Measurements from ENCODE around the gene NEDD4L. TPM values are rescaled to one million over a fixed set of nuclear protein-coding genes. Genes with fewer than 3 reads are reported as not detected.

The NEDD4L gene
- total RNA-seq, 2 experiments from 2014 or later: 3.7 to 4.2 TPM

DNA sequence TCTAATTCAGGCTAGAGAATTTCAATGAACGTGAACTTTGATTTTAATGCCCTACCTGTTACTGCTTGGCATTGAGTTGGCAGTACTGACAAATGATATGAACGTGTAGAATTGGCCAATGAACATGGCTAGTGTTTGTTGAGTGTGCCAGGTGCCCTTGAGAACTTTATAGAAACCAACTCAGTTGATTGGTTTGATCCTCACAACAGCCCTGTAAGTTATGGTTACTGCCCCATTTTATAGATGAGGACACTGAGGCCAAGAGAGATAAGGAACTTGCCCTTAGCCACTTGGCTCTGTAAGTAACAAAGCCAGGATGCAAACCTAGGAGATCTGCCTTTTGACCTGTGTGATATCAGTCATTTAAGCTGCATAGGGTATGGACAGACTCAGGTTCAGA lies 275.7 kb downstream of the NEDD4L start:
- CTCF ChIA-PET: no interaction called here
- POLR2A ChIA-PET: no interaction called here

DNA sequence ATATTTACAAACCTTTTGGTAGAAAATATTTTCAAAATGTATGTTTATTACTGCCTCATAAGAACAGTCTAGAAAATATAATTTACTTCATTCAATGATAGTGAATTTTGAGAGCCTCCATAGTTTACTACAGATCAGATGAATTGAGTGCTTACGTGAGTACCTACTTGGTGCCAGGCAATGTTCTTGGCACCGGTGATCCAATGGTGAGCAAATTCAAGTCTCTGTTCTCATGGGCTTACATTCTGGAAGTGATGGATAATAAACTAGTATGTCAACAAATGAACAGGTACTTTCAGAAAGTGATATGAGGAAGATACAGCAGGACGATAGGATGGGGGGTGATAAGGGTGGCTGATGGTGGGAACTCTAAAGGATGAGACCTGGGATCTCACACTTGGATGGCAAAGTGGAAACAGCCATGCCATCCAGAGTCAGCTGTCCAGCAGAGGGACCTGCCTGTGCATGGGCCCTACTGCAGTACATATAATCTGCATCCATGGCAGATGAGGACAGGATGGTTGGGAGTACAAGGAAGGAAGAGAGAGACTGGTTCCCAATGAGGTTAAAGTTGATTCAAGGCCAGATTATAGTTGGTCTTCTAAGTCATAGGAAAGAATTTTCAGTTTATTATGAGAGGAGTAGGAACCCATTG lies 277.0 kb downstream of the NEDD4L start:
- CTCF ChIA-PET: interaction anchor here (1.2 kb wide), 1 partner anchor 14 kb away, joined by 3 read pairs; no protein-coding TSS in a partner anchor
- POLR2A ChIA-PET: no interaction called here

DNA sequence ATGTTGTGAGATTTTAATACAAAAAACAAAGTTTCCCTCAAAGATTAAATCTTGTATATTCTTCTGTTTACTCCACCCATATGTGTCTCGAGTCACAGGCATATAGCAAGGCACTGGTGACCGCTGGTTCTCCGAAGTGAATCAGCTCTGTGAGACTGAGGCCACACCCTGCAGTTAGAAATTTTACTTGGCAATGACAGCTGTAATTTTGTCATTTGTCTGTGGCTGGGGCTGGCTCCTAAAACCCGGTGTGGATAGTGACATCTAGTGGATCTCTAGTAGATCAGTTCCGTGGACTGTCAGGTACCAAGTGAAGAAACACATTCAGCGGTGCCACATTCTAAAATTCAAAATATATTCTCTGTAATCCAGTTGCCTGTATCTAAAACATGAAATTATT lies 278.0 kb downstream of the NEDD4L start:
- ChIA-PET POLR2A (no interaction called here), CTCF (interaction anchor here (1.2 kb wide), 1 partner anchor 14 kb away, joined by 3 read pairs; no protein-coding TSS in a partner anchor)

DNA sequence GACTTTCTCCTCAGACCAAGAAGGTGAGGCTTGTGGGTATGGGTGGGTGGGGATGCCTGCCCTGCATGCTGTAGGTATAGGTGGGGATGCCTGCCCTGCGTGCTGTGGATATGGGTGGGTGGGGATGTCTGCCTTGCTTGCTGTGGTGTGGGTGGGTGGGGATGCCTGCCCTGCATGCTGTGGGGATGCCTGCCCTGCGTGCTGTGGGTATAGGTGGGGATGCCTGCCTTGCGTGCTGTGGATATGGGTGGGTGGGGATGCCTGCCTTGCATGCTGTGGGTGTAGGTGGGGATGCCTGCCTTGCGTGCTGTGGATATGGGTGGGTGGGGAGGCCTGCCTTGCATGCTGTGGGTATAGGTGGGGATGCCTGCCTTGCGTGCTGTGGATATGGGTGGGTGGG lies 278.4 kb downstream of the NEDD4L start:
- ChIA-PET POLR2A (no interaction called here), CTCF (no interaction called here)

DNA sequence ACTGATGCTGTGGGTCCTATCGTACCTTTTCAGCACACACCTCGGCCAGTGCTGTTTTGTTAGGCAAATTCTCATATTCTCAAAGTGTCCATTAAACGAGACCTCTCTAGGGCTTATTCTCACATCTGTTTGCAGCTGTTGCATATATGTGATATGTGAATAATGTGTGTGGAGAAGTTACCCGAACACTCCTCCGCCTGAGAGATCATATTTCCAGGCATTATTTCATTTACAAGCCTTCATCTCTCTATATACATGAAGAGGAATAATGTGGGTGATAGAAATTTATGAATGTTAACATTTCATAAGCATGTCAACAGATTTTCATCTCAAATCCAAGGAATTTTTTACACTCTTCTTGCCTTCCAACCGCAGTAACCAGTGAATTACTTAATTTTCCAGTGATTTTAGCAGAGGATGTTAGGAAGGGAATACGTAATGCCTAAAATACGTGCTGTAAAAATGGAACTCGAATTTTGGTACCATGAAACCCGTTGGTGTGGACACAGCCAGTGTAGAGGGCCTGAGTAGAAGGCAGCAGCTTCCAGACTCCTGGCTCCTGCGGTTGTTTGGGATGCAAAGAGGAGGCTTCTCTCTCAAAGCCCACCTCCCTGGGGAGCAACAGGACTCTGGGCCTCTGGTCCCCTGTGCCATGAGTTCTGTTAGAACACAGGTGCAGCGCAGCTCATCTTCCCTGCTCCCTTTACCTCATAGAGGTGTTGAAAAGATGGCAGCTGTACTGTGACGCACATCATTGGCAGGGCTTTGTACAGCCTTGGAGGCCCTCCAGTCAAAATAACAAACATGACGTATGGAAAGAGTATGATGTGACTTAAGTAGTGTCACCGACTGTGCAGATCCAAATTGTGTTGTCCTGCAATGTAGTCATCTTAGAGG lies 280.1 kb downstream of the NEDD4L start:
- ChIA-PET POLR2A (no interaction called here), CTCF (no interaction called here)

DNA sequence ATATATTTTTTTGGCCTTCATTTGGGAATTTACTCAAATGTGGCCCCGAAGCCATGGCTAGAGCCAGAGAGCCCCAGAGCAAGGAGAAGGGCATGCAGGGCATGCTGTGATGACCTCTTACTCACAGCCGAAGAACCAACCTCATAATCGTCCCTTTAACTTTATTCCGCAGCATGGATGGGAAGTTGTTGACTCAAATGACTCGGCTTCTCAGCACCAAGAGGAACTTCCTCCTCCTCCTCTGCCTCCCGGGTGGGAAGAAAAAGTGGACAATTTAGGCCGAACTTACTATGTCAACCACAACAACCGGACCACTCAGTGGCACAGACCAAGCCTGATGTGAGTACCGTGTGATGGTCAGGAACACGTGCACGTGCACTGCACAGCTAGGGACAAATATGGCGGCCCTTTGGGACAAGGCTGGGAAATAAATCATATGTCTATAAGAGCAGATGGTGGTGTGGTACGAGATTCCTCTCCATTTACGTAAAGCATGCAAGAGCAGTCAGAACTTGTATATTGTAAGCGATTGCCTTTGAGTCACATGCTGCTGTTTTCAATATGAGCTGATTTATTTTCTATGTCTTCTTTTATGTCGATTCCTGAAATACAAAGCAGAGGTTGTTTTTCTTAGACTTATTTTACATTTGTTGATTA lies 280.9 kb downstream of the NEDD4L start:
- CTCF ChIA-PET: no interaction called here

DNA sequence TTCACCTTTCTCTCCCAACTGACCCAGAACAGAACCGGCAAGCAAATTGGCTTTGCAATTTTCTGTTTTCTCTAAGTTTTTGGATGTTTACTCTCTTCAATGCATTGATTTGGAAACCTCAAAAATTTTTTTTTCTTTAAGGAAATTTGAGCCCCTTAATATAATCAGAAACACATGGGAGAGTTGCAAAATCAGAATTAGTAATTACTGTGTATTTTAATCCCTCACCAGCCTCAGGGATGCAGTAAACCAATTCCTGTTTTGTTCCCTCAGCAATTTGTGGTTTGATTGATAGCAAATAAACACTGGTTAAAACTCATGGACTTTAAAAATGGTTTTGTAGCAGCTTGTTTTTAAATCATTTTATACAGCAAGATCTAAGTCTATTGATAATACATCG lies 281.5 kb downstream of the NEDD4L start:
- ChIA-PET CTCF (no interaction called here), POLR2A (no interaction called here)

More for the DNA sequence above, 280.9 kb downstream of the NEDD4L start:
- POLR2A ChIA-PET: no interaction called here

DNA sequence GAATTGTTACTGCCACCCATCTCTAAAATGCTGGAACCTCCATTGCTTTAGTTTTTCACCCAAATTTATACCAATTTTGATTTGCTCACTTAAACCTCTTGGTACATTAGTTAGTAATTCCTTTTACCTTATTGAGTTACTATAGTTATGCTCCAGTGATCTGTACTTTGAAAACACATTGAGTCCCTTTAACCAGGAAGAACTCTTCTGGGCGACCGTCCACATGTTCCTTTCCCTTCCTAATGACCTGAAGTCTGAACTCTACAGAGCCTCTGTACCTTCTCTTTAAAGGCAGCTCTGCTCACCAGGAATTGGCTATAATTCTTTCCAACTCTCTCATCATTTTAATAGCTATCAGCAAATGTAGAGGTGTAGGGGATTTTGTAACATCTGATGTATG lies 290.0 kb downstream of the NEDD4L start:
- CTCF ChIA-PET: no interaction called here

DNA sequence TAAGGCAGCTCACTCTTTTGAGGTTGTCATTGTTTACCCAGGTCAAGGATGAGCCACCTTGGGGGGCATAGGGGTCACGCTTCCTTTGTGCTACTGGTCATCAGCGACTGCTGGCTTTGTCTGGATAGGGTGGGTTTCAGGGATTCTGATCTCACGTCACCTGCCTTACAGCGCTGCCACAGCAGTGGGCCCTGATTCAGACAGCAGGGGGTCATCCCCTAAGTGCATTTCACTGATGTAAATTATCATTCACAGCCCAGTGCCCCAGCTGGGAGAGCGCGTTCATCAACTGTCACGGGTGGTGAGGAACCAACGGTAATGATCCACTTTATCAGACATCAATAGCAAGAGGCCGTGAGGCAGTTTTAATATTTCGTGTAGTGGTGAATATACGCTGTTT lies 291.2 kb downstream of the NEDD4L start:
- CTCF ChIA-PET: no interaction called here
- POLR2A ChIA-PET: no interaction called here

More for the DNA sequence above, 290.0 kb downstream of the NEDD4L start:
- POLR2A ChIA-PET: no interaction called here

DNA sequence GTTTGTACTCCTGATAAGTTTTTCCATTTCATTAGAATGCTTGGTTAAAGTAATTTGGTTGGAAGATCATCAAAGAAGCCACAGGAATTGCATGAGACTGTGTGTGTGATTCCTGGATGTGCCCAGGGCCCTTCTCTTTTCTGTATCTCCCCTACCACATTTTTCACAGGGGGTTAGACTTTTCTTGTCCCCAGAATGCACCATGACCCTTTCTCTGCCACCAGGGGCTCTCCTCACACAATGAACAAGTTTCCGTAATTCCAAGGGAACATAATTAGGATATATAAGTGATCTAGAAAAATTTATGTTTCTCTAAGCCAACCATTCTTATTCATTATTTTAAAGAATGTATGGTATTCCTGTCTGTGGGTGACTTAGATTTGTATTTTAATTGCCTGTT lies 291.8 kb downstream of the NEDD4L start:
- CTCF ChIA-PET: no interaction called here
- POLR2A ChIA-PET: no interaction called here

DNA sequence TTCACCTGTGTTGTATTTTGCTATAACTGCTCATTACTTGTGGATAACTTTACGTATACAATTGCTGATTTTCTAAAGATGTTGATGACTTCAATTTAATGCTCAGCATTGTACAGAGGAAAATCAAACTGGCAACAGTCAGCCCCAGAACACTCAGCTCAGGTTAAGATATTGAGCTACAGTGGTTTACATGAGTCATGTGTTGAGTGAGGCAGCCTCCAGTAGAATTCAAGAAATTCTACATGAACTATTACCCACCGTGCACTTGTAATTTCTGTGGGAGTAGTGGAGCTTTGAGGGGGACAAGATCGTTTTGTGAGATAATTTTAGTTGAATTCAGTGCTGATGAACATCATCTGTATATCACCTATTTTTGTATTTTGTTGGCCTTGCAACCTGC lies 292.6 kb downstream of the NEDD4L start:
- POLR2A ChIA-PET: no interaction called here
- CTCF ChIA-PET: no interaction called here

DNA sequence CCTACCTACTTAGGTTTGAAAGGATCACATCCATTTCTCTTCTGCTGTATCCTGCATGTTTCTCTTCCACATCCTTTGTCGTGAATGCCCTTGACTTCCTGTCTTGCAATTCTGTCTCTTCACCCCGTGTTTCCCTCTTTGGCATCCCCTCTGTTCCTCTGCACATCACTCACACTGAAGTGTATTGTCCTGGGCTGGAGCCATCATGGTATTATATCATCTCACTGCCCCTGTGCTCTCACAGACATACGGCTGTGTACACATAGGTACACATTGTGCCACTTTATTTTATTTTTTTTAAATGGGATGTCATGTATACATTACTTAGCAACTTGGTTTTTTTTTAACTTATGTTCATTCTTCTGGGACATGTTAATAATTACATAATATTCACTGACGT lies 293.3 kb downstream of the NEDD4L start:
- CTCF ChIA-PET: no interaction called here

DNA sequence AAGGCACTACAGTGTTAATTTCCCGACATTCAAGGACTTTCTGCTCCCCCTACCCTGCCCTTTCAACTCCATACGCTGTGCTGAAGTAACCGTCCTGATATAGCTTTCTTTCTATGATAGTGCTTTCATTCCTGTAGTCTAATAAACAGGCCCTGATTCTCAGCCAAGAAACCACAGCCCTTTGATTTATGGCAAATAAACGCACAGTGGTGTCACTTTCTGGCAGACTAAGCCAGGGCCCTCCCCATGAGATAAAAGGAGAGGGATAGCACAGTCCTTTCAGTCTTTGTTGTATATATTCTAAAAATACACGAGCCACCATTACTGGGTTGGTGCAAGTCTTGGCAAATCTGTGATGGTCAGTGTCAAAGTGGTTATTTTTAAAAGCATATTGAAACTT lies 293.7 kb downstream of the NEDD4L start:
- ChIA-PET POLR2A (no interaction called here), CTCF (no interaction called here)

More for the DNA sequence above, 293.3 kb downstream of the NEDD4L start:
- POLR2A ChIA-PET: no interaction called here

DNA sequence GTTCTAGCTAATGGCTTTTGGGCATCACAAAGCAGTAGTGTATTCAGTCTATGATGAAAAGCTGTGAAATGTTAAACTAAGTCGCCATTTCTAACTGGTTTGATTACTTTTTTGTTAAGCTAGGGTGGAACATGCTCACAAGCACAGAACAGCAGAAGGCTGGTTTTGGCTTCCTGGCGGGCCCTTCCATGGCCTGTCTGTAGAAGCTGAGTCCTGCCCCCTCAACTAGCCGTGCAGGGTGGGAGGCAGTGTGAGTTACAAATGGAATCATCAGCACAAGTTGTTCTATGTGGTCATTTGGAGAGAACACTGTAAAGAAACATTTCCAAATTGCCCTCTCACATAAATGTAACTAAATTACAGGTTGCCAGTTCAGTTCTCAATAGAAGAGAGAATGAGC lies 294.1 kb downstream of the NEDD4L start:
- POLR2A ChIA-PET: no interaction called here
- CTCF ChIA-PET: no interaction called here

DNA sequence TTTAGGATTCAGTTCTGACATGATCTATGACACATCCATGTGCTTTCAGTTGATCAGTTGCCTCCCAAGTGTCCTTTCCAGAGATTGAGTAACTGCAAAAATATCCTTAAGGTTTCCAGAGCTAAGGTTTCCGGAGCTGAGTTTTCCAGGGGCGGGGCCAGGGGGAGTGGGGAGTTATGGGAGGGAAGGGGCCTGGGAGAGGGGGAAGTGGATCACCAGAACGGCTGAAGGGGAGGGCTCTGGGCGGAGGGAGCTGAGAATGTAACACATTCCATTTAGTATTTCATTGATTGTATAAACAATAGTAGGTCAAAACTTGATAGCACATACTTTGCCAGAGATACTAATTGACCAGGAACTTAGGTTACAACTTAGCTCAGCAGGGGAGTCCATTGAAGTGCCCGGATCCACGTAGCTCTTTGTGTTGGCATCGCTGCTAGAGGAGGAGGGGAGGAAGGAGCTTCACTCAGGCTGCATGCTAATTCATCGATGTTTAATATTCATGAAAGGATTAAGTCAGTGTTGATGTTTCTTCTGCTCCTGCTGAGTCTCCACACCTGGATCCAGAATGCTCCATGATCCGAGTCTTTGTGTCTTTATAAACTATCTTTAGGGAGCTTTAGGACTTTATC lies 295.1 kb downstream of the NEDD4L start:
- POLR2A ChIA-PET: interaction anchor here (0.6 kb wide), 1 partner anchor 595 kb away, joined by 3 read pairs; no protein-coding TSS in a partner anchor
- CTCF ChIA-PET: no interaction called here

DNA sequence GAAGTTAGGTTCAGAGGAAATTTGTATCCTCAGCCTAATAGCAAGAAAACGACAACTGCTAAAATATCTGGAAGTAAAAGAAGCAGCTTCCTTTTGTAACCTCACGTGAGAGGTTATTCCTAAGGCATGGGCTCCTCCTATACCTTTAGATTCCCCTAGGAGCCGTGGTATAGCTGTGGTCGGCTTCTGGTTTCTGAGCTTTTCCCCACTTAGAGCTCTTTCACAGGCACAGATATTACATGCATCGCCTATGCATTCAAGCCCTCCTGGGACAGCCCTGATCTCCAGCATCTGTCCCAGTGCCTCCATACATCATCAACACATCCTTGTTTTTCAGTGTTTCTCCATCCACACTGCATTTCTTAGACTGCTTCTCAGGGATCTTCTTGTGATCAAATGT lies 295.9 kb downstream of the NEDD4L start:
- ChIA-PET POLR2A (no interaction called here), CTCF (no interaction called here)

DNA sequence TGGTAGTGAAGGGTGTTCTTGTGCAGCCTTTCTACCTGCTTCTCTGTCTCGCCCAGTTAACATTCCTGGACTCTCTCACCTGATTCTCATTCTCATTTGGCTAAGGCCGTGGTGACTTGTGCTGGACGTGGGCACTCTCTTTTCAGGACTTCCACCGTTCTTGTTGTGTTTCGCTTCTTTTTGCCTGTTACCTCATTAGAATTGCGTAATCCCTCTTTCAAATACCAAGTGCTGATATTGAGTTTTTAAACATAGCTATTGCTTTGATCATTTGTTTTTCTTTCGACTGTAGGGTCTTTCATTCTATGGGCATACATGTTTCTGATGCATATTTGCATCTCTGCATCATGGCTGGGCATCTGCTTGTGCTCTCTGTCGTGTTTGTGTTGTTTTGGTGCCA lies 297.9 kb downstream of the NEDD4L start:
- CTCF ChIA-PET: no interaction called here
- POLR2A ChIA-PET: no interaction called here

DNA sequence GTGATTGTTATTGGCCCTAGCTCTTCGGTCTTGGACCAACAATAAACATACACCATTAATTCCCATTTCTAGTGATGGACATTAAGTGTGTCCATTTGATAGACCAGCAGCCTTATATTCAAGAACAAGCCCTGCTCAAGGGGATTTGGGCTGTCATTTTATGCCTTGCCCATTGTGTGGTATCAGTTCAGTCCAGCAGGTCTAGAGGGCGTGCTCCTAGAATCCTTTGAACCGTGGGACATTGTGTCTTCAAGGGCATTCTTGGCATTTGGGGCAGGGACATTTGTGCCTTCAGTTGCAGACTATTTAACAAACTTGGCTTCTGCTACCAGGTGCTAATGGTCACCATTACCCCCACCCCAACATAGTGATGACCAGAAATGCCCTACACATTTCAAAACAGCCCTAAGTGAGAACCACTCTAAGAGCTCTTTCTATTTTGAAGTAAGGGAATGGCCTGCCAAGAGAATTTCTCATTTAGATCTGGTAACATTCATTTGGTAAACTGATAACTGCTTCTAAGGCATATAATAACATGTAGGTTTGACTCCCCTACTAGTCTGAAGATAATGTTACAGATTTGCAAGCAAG lies 300.1 kb downstream of the NEDD4L start:
- ChIA-PET POLR2A (no interaction called here), CTCF (no interaction called here)

DNA sequence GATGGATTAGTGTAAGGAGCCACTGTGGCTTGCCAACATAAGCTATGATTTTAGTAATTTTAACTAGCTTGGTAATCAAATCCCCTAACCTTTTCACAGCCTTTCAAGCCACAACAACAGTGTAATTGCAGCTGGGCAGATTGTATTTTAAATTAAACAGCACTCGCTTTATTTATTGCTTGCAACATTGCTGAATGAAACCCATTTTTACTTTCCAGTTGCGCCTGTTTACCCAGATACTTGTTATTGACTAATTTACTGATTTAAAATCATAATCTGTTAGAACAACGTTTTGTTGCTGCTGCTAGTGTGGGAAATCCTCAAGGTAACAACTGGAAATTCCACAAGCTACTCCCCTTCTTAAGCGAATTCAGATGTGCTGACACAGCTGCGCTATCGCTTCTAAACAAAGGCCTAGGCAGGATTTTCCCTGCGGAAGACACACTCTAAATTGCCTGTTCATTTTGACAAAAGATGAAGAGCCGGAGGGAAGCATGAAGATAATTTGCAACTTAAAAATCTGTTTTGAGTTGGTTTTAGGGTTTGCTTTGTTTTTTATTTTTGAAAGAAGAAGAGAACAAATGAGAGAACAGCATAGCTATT lies 300.9 kb downstream of the NEDD4L start:
- POLR2A ChIA-PET: no interaction called here
- CTCF ChIA-PET: no interaction called here

DNA sequence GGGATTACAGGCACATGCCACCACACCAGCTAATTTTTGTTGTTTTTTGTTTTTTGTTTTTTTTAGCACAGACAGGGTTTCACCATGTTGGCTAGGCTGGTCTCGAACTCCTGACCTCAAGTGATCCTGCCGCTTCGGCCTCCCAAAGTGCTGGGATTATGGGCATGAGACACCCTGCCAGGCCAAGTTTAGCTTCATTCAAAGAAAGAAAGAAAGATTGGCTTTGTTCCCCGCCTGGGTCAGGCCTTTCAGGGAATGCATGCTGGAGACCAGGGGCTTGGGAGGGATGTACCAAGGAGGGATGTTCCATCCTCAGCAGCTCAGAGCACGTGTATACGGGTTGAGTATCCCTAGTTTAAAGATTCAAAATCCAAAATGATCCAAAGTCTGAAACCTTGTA lies 301.8 kb downstream of the NEDD4L start:
- CTCF ChIA-PET: no interaction called here
- POLR2A ChIA-PET: no interaction called here

Measured in activated CD8-positive, alpha-beta memory T cell treated with anti-CD3 and anti-CD28 coated beads for 36 hours (primary cell).